ENCODE measurements around the gene KRT32. TPM values are rescaled to one million over a fixed set of nuclear protein-coding genes. Genes with fewer than 3 reads are reported as not detected.

KRT32 gene
- total RNA-seq, 1 donor, result not detected

DNA sequence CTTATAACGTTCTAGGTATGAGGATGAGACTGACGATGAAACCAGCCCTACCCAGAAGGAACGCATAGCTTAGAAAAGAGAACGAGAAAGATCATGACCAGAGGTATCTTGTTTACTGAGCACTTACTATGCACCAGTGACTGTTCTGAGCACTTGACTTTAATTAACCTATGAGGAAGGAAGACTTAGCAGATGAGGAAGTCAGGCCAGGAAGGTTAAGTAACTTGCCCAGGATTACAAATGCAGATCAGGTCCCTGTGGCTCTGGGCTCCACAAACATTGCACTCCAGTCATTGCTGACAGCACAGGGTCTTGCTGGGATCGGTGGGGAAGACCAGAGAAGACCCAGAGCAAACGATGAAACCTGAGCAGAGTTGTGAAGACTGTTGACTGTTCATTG is 31.1 kb upstream of the KRT32 start:
- no peaks in the 10 kb centered on the region for H4K20me1 ChIP-seq (ENCODE audit: insufficient read depth, low read length)
- TF ChIP-seq, protein P1, sequence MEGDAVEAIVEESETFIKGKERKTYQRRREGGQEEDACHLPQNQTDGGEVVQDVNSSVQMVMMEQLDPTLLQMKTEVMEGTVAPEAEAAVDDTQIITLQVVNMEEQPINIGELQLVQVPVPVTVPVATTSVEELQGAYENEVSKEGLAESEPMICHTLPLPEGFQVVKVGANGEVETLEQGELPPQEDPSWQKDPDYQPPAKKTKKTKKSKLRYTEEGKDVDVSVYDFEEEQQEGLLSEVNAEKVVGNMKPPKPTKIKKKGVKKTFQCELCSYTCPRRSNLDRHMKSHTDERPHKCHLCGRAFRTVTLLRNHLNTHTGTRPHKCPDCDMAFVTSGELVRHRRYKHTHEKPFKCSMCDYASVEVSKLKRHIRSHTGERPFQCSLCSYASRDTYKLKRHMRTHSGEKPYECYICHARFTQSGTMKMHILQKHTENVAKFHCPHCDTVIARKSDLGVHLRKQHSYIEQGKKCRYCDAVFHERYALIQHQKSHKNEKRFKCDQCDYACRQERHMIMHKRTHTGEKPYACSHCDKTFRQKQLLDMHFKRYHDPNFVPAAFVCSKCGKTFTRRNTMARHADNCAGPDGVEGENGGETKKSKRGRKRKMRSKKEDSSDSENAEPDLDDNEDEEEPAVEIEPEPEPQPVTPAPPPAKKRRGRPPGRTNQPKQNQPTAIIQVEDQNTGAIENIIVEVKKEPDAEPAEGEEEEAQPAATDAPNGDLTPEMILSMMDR (IDR thresholded peaks at IDR 0.05; ENCODE audit: extremely low read depth, low read depth, low read length), result no peak
- H2AFZ ChIP-seq (ENCODE audit: low read length), result no peak overlapping the region

DNA sequence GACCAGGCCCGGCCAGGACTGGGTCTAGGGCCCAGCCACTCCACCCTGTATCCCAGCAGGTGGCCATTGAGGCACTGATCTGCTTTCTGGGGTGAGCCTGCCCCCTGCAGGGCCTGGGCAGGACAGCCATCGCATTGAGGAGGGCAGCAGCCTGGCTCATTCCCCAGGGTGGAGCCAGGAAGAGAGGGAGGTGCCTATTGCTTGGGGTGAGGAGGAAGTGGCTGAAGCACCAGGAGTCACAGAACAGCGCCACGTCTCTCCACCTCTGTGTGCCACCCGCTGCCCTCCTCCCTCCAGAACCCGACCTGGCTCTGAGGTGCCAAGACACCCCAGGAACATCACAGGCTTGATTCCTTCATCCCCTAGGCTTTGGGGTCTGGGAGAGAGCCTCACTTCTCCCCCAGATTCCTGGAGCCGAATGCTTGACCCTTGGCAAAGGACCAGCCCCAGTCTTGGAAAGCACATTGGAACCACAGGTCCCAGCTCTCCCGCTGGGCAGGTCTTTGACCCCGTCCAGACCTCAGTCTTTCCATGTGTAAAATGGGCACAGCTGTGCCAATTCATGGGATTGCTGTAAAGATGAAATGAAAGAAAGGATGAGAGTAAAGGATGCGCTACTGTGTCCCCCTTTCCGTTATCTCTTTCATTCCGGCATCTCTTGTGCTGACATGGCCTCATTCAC is 29.8 kb upstream of the KRT32 start:
- no peak overlapping the region for H3K4me3 ChIP-seq (ENCODE audit: insufficient read depth, low read length)
- no peaks in the 10 kb centered on the region for H3K79me2 ChIP-seq (ENCODE audit: insufficient read depth, low read length)
- no peaks in the 10 kb centered on the region for H4K20me1 ChIP-seq (ENCODE audit: insufficient read depth, low read length)
- no peaks in the 10 kb centered on the region for H3K36me3 ChIP-seq (ENCODE audit: insufficient read depth, low read length)
- peak overlapping the region; percentile 60 for H3K4me2 ChIP-seq (ENCODE audit: insufficient read depth, low read length)
- no peaks in the 10 kb centered on the region for H3K27me3 ChIP-seq (ENCODE audit: insufficient read depth, low read length)
- peaks cover 25% of the 10 kb centered on the region for H3K4me1 ChIP-seq (ENCODE audit: insufficient read depth, low read length)
- H3K9me3 ChIP-seq (ENCODE audit: low read depth, low read length), result no peaks in the 10 kb centered on the region
- peak overlapping the region; percentile 86 for H2AFZ ChIP-seq (ENCODE audit: low read length)
- H3K27ac ChIP-seq (ENCODE audit: low read depth, low read length), result peak overlapping the region; percentile 65
- peak; percentile 99 for DNase-seq (ENCODE audit: insufficient read length, low spot score, missing footprints)
- TF ChIP-seq, protein P1 (IDR thresholded peaks at IDR 0.05; ENCODE audit: extremely low read depth, low read depth, low read length), result peak; percentile 92

More for the DNA sequence above, 31.1 kb upstream of the KRT32 start:
- Histone ChIP-seq H3K27ac (ENCODE audit: low read depth, low read length) (no peak overlapping the region), H3K4me2 (ENCODE audit: insufficient read depth, low read length) (no peak overlapping the region), H3K4me3 (ENCODE audit: insufficient read depth, low read length) (no peak overlapping the region), H3K79me2 (ENCODE audit: insufficient read depth, low read length) (no peaks in the 10 kb centered on the region), H3K9me3 (ENCODE audit: low read depth, low read length) (no peaks in the 10 kb centered on the region), H3K36me3 (ENCODE audit: insufficient read depth, low read length) (no peaks in the 10 kb centered on the region), H3K27me3 (ENCODE audit: insufficient read depth, low read length) (no peaks in the 10 kb centered on the region), H3K4me1 (ENCODE audit: insufficient read depth, low read length) (peaks cover 25% of the 10 kb centered on the region)
- DNase-seq (ENCODE audit: insufficient read length, low spot score, missing footprints), result no peak

DNA sequence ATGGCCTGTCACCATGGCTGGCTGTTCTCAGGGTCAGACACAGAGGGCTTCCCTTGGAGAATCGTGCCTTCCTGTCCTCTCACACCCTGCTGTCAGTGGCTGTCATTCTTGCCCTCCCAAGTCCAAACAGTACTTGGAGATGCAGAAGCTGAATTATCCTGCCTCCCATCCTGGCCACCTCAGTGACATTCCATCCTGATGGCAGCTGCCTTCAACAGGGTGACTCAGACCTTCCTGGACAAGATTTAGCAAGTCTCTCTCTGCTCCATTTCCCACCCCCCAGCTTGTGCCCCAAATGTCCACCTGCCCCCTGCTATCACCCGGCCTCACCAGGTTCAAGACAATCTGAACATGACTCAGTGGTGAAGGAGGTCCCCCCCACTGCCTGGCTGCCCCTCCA is 27.3 kb upstream of the KRT32 start:
- peaks cover 16% of the 10 kb centered on the region for H3K4me1 ChIP-seq (ENCODE audit: insufficient read depth, low read length)
- no peak overlapping the region for H3K4me3 ChIP-seq (ENCODE audit: insufficient read depth, low read length)
- peak overlapping the region; percentile 31 for H2AFZ ChIP-seq (ENCODE audit: low read length)
- no peaks in the 10 kb centered on the region for H3K79me2 ChIP-seq (ENCODE audit: insufficient read depth, low read length)
- H3K4me2 ChIP-seq (ENCODE audit: insufficient read depth, low read length), result no peak overlapping the region
- no peak for DNase-seq (ENCODE audit: insufficient read length, low spot score, missing footprints)
- H3K27ac ChIP-seq (ENCODE audit: low read depth, low read length), result peak overlapping the region; percentile 24
- TF ChIP-seq, protein P1 (IDR thresholded peaks at IDR 0.05; ENCODE audit: extremely low read depth, low read depth, low read length), result no peak
- H3K9me3 ChIP-seq (ENCODE audit: low read depth, low read length), result no peaks in the 10 kb centered on the region
- no peaks in the 10 kb centered on the region for H3K36me3 ChIP-seq (ENCODE audit: insufficient read depth, low read length)
- no peaks in the 10 kb centered on the region for H4K20me1 ChIP-seq (ENCODE audit: insufficient read depth, low read length)
- H3K27me3 ChIP-seq (ENCODE audit: insufficient read depth, low read length), result no peaks in the 10 kb centered on the region

DNA sequence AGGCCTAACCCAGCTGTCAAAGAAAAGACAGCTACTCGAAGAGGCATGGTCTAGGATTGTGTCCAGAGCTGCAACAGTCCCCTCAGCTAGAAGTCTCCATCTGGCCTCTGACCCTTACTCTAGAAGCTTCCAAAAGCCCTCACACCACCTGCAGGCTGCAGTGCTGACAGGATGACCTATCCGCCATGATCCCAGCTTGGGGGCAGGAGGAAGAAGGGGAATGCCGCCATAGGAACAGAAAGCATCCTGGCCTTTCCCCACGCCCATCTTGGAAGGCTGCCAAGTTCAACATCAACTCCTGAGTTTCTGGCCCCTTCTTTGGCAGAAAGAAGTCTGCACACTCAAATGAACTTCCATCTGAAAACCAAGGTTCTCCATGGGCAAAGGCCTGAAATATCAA is 25.6 kb upstream of the KRT32 start:
- no peaks in the 10 kb centered on the region for H3K9me3 ChIP-seq (ENCODE audit: low read depth, low read length)
- H3K4me2 ChIP-seq (ENCODE audit: insufficient read depth, low read length), result no peak overlapping the region
- no peaks in the 10 kb centered on the region for H4K20me1 ChIP-seq (ENCODE audit: insufficient read depth, low read length)
- no peaks in the 10 kb centered on the region for H3K36me3 ChIP-seq (ENCODE audit: insufficient read depth, low read length)
- DNase-seq (ENCODE audit: insufficient read length, low spot score, missing footprints), result no peak
- no peak overlapping the region for H2AFZ ChIP-seq (ENCODE audit: low read length)
- no peak overlapping the region for H3K4me3 ChIP-seq (ENCODE audit: insufficient read depth, low read length)
- H3K4me1 ChIP-seq (ENCODE audit: insufficient read depth, low read length), result peaks cover 12% of the 10 kb centered on the region
- TF ChIP-seq, protein P1 (IDR thresholded peaks at IDR 0.05; ENCODE audit: extremely low read depth, low read depth, low read length), result no peak
- no peak overlapping the region for H3K27ac ChIP-seq (ENCODE audit: low read depth, low read length)
- no peaks in the 10 kb centered on the region for H3K79me2 ChIP-seq (ENCODE audit: insufficient read depth, low read length)
- H3K27me3 ChIP-seq (ENCODE audit: insufficient read depth, low read length), result no peaks in the 10 kb centered on the region

Data from osteoblast (primary cell).